ENCODE data around the gene DUS1L.

The DUS1L gene

GRCh38 chr17:82087961-82088837 lies 22.6 kb upstream of the DUS1L start:
- no peak for DNase-seq (ENCODE audit: low spot score)

GRCh38 chr17:82086941-82087906 lies 21.6 kb upstream of the DUS1L start:
- DNase-seq (ENCODE audit: low spot score) = no peak

GRCh38 chr17:82085931-82086764 lies 20.5 kb upstream of the DUS1L start:
- DNase-seq (ENCODE audit: low spot score) = no peak

GRCh38 chr17:82085031-82085861 lies 19.6 kb upstream of the DUS1L start:
- no peak for DNase-seq (ENCODE audit: low spot score)

GRCh38 chr17:82084373-82085030 lies 18.9 kb upstream of the DUS1L start:
- DNase-seq (ENCODE audit: low spot score) = no peak

GRCh38 chr17:82083533-82084359 lies 18.1 kb upstream of the DUS1L start:
- no peak for DNase-seq (ENCODE audit: low spot score)

- no peak for DNase-seq (ENCODE audit: low spot score)
Observed at GRCh38 chr17:82083009-82083408, 17.4 kb upstream of the DUS1L start.

- DNase-seq (ENCODE audit: low spot score) = no peak
Observed at GRCh38 chr17:82082456-82082855, 16.9 kb upstream of the DUS1L start.

GRCh38 chr17:82081966-82082365 lies 16.4 kb upstream of the DUS1L start:
- DNase-seq (ENCODE audit: low spot score) = no peak

GRCh38 chr17:82081546-82081945 lies 15.9 kb upstream of the DUS1L start:
- DNase-seq (ENCODE audit: low spot score) = no peak

GRCh38 chr17:82080789-82081464 lies 15.3 kb upstream of the DUS1L start:
- DNase-seq (ENCODE audit: low spot score) = no peak

GRCh38 chr17:82080048-82080788 lies 14.6 kb upstream of the DUS1L start:
- DNase-seq (ENCODE audit: low spot score) = no peak

- no peak for DNase-seq (ENCODE audit: low spot score)
Observed at GRCh38 chr17:82079001-82079677, 13.5 kb upstream of the DUS1L start.

- DNase-seq (ENCODE audit: low spot score) = no peak
Observed at GRCh38 chr17:82078433-82078832, 12.8 kb upstream of the DUS1L start.

GRCh38 chr17:82077617-82078358 lies 12.2 kb upstream of the DUS1L start:
- DNase-seq (ENCODE audit: low spot score) = no peak

- no peak for DNase-seq (ENCODE audit: low spot score)
Observed at GRCh38 chr17:82076785-82077591, 11.4 kb upstream of the DUS1L start.
